ENCODE results near the gene RPRD2. TPM values are rescaled to one million over a fixed set of nuclear protein-coding genes. Genes with fewer than 3 reads are reported as not detected.

Gene RPRD2
- total and polyA plus RNA-seq, 7 donors = 5.0 to 33.7 (median 22.1) TPM

DNA sequence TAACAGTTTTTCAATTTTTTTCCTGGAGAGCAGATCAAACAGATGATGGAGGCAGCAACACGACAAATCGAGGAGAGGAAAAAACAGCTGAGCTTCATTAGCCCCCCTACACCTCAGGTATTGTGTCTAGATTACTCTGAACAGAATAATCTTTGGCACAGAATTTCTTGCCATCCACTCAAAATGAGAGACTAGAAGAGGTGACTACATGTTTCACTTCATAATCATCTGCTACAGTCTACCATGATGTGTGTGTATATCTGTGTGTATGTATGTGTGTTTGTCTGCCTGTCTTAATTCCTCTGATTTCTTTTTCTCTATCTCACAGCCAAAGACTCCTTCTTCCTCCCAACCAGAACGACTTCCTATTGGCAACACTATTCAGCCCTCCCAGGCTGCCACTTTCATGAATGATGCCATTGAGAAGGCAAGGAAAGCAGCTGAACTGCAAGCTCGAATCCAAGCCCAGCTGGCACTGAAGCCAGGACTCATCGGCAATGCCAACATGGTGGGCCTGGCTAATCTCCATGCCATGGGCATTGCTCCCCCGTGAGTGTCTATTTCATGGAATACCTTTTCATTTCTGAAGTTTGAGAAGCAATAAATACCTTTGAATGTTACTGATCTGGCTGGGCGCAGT lies 31.2 kb upstream of the RPRD2 start:
- whole genome bisulfite sequencing, 3 donors = 67 to 85% (median 68%) methylated on average over 7 of the region's 7 CpGs
- intact Hi-C loops (cut with DNase I) = no loop called here

DNA sequence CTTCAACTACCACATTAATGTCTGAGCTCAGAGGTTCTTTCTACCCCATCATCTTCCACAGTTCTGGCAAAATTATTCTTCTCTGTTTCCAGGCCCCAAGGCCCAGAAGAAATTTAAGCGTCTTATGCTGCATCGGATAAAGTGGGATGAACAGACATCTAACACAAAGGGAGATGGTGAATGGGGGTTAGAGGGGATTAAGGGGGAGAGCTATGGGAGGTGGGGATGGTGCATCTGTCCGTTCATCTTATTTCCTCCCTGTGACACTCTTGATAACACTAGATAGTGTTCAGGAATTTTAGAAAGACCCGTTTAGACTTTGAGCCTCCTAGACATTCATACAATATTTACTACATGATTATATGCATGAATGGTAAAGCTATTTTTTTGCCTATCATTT lies 17.6 kb upstream of the RPRD2 start:
- DNase-seq (no peak), ATAC-seq (no peak)
- Histone ChIP-seq H3K27ac (no peak overlapping the region), H3K4me1 (no peaks in the 10 kb centered on the region), H3K27me3 (ENCODE audit: insufficient read depth in 3 of 3, low read length in 2 of 3) (no peaks in the 10 kb centered on the region), H3K36me3 (ENCODE audit: insufficient read depth in 1 of 2, low read depth in 1 of 2) (peaks cover 20 to 95% of the 10 kb centered on the region in 2 donors), H3K9me3 (no peaks in the 10 kb centered on the region), H3K4me3 (no peak overlapping the region)
- TF ChIP-seq, protein P1, sequence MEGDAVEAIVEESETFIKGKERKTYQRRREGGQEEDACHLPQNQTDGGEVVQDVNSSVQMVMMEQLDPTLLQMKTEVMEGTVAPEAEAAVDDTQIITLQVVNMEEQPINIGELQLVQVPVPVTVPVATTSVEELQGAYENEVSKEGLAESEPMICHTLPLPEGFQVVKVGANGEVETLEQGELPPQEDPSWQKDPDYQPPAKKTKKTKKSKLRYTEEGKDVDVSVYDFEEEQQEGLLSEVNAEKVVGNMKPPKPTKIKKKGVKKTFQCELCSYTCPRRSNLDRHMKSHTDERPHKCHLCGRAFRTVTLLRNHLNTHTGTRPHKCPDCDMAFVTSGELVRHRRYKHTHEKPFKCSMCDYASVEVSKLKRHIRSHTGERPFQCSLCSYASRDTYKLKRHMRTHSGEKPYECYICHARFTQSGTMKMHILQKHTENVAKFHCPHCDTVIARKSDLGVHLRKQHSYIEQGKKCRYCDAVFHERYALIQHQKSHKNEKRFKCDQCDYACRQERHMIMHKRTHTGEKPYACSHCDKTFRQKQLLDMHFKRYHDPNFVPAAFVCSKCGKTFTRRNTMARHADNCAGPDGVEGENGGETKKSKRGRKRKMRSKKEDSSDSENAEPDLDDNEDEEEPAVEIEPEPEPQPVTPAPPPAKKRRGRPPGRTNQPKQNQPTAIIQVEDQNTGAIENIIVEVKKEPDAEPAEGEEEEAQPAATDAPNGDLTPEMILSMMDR (IDR thresholded peaks at IDR 0.05) = no peak
- whole genome bisulfite sequencing, 3 donors = 83 to 86% (median 86%) methylated on average over 4 of the region's 4 CpGs
- intact Hi-C loops (cut with DNase I) = loop anchor here (10.0 kb wide), 2 partner anchors 468 to 598 kb away; no protein-coding TSS in a partner anchor

More for the DNA sequence above, 31.2 kb upstream of the RPRD2 start:
- H3K4me3 ChIP-seq = no peak overlapping the region
- TF ChIP-seq, protein P1 (IDR thresholded peaks at IDR 0.05) = no peak
- H3K4me1 ChIP-seq = no peaks in the 10 kb centered on the region
- ATAC-seq = no peak
- no peak for DNase-seq
- H3K27ac ChIP-seq = no peak overlapping the region
- no peaks in the 10 kb centered on the region for H3K27me3 ChIP-seq (ENCODE audit: insufficient read depth in 3 of 3, low read length in 2 of 3)
- peaks cover 24 to 100% of the 10 kb centered on the region in 2 donors for H3K36me3 ChIP-seq (ENCODE audit: insufficient read depth in 1 of 2, low read depth in 1 of 2)
- no peaks in the 10 kb centered on the region for H3K9me3 ChIP-seq

DNA sequence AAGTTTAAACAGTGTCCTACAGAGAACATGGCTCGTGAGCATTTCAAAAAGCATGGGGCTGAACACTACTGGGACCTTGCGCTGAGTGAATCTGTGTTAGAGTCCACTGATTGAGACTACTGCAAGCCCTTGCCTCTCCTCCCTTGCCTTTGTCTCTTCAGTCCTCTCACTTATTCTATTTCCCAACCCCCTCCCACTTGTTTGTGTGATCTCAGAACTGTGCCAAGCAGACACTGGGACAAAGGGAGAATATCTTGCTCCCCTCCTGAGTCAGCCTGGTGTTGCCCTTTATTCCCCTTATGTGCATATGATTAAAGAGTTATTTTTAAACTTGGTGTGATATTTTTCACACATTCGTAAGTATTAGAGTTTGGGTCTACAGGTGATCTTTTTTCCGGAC lies 11.1 kb upstream of the RPRD2 start:
- WGBS, 3 donors = 94 to 99% (median 95%) methylated on average over 4 of the region's 4 CpGs
- no peak overlapping the region for H3K27ac ChIP-seq
- ATAC-seq (peak in 1 of 4 donors; percentile 20), DNase-seq (no peak)
- TF ChIP-seq, protein P1 (IDR thresholded peaks at IDR 0.05) = no peak
- intact Hi-C loops (cut with DNase I) = loop anchor here in 1 of 2 donors (10.0 kb wide), 1 partner anchor 48 kb away; no protein-coding TSS in a partner anchor
- H3K27me3 ChIP-seq (ENCODE audit: insufficient read depth in 3 of 3, low read length in 2 of 3) = no peaks in the 10 kb centered on the region
- H3K36me3 ChIP-seq (ENCODE audit: insufficient read depth in 1 of 2, low read depth in 1 of 2) = peaks cover 7 to 78% of the 10 kb centered on the region in 2 donors
- H3K4me3 ChIP-seq = no peak overlapping the region
- H3K9me3 ChIP-seq = no peaks in the 10 kb centered on the region
- H3K4me1 ChIP-seq = no peaks in the 10 kb centered on the region

DNA sequence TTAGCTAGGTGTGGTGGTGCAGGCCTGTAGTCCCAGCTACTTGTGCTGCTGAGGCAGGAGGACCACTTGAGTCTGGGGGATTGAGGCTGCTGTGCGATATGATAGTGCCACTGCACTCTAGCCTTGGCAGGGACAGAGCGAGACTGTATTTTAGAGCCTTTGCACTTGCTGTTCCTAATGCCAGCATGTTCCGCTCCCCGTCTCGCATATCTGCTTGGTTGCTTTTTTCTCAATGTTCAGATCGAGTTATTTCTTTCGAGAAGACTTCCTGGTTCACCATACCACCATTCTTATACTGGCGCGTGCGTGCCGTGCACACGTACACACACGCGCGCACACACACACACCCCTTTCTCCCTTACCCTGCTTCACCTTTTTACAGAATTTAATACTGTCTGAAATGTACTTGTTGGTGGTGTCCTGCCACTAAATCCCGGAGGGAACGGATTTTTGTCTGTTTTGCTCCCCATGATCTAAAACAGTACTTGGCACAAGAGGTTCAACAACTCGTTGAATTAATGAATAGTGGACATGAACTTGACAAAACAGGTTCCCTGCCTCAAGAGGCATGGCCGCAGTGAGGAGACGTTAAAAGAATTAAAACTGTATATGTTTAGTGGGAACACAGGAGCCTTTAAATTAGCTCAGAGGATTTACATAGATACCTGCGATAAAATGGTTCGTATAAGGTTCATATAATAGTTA lies 1.1 kb upstream of the RPRD2 start:
- Histone ChIP-seq H3K9me3 (no peaks in the 10 kb centered on the region), H3K27ac (peak overlapping the region; percentile 93), H3K36me3 (ENCODE audit: insufficient read depth in 1 of 2, low read depth in 1 of 2) (no peaks in the 10 kb centered on the region), H3K27me3 (ENCODE audit: insufficient read depth in 3 of 3, low read length in 2 of 3) (no peaks in the 10 kb centered on the region), H3K4me1 (peaks cover 8% of the 10 kb centered on the region), H3K4me3 (peak overlapping the region; percentile 94)
- intact Hi-C loops (cut with DNase I) = no loop called here
- TF ChIP-seq, protein P1 (IDR thresholded peaks at IDR 0.05) = no peak
- ATAC-seq = peak in 2 of 4 donors; percentile 4 to 5
- DNase-seq = no peak
- WGBS, 3 donors = 43 to 55% (median 55%) methylated on average over 22 of the region's 22 CpGs
